GM12878 (cell line): ENCODE measurements around the gene KPTN.

Experiments used
- BHLHE40 ChIP-seq, 2 experiments: fragments of 450-650 bp in 1 of 2; IDR thresholded peaks; 2 replicates each; pipeline ENCODE4 v1.6.1; 2011 to 2017; ENCODE audit warnings: low read depth in 2 of 2, borderline replicate concordance in 1 of 2, improper control_type of control experiment in 1 of 2, low read length in 1 of 2, mild to moderate bottlenecking in 1 of 2
- IRF3 ChIP-seq: fragments of 450-650 bp; IDR thresholded peaks from 2 replicates; pipeline ENCODE4 v1.6.1; 2014; ENCODE audit warnings: mild to moderate bottlenecking
- NFIC ChIP-seq: IDR thresholded peaks from 2 replicates; pipeline ENCODE4 v1.6.1; 2012; ENCODE audit warnings: low read depth, mild to moderate bottlenecking, inconsistent platforms, low read length, moderate library complexity
- POLR2A ChIP-seq: IDR thresholded peaks from 2 replicates; pipeline ENCODE4 v1.6.1; 2011; ENCODE audit warnings: low read depth, mild to moderate bottlenecking, low read length
- STAT1 ChIP-seq: fragments of 450-650 bp; conservative IDR thresholded peaks from 2 replicates; pipeline ENCODE4 v1.6.1; 2014; ENCODE audit warnings: antibody characterized with exemption, mild to moderate bottlenecking
- ZNF274 ChIP-seq: IDR thresholded peaks from one replicate; pipeline ENCODE4 v1.8.0; 2011; ENCODE audit not compliant: insufficient read length, insufficient read depth

GRCh38 chr19:47437500-47437899, 46.5 kb downstream of the KPTN start:
- TF ChIP-seq IRF3 (no peak), BHLHE40 (IDR thresholded peaks at IDR 0.05; ENCODE audit: borderline replicate concordance in 1 of 2, low read depth in 2 of 2, low read length in 1 of 2) (no peak), STAT1 (no peak), NFIC (no peak), ZNF274 (no peak), POLR2A (no peak)
